Measurements from ENCODE around the gene UMPS.
A peak's percentile ranks its signal among the peaks of the same experiment; 100 is the strongest.
"Not testable (repeated sequence)": the region's sequence is repeated elsewhere in the genome, so short reads cannot be mapped to it uniquely, and the experiment has no call there.

Gene UMPS

GRCh38 chr3:124781476-124782376 lies 51.5 kb downstream of the UMPS start:
- DNase-seq, result no peak

DNA sequence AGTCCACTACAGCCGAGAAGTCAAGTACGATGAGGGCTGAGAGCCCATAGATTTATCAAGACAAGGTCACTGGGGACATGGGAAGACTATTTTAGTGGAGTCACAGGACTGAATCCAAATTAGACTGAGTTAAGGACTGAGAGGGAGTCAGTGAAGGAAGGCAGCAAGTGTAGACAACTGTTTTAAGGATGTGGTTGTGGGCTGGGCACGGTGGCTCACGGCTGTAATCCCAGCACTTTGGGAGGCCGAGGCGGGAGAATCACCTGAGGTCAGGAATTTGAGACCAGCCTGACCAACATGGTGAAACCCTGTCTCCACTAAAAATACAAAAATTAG lies 52.1 kb downstream of the UMPS start:
- DNase-seq, result not testable (repeated sequence)

DNA sequence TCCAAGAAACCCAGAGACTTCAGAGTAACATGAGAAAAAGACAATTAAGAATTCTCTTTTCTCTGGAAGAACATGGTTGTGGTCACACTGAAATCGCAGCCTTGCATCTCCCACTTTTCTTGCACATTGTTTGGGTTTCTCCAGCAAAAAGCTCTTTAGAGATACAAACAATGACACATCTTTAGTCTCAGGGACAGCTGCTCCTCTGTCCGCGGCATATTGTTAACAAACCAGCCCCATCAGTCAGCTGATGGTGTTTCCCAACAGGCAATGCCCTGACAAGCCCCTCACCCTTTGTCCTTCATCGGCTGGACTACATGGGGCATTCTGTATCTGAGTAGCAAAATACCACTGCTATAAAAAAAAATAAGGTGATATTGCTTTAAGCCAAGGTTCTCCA lies 53.4 kb downstream of the UMPS start:
- DNase-seq, result no peak

DNA sequence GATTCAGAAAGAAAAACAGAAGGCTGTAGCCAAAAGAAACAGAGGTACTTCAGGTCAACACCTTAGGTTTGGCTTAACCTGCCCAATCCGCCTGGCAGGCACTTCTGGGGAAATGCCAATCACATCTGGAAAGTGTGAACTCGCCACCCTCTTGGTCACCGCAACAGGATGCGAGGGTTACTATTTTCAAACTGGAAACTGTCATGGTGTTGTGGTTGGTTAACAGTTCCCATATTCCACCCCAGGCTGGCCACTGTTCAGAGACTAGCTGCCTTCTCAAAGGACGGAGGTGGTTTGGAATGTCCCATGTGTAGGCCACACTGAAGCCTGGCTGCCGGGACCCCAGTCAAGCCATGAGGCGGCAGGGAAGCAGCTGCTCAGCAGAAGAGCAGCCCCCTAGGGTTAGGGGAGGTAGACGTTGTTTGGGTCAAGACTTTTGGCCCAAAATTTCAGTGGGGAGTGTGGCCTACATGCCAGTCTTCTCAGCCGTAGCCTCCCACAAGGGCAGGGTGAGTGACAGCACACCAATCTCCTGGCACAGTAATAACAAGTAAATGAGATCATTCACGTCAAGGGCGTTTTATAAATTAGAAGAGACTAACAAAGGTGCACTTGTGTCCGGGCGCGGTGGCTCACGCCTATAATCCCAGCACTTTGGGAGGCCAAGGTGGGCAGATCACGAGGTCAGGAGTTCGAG lies 54.6 kb downstream of the UMPS start:
- no peak for DNase-seq

- DNase-seq, result no peak
Measured at GRCh38 chr3:124785973-124786372, 55.7 kb downstream of the UMPS start.

DNA sequence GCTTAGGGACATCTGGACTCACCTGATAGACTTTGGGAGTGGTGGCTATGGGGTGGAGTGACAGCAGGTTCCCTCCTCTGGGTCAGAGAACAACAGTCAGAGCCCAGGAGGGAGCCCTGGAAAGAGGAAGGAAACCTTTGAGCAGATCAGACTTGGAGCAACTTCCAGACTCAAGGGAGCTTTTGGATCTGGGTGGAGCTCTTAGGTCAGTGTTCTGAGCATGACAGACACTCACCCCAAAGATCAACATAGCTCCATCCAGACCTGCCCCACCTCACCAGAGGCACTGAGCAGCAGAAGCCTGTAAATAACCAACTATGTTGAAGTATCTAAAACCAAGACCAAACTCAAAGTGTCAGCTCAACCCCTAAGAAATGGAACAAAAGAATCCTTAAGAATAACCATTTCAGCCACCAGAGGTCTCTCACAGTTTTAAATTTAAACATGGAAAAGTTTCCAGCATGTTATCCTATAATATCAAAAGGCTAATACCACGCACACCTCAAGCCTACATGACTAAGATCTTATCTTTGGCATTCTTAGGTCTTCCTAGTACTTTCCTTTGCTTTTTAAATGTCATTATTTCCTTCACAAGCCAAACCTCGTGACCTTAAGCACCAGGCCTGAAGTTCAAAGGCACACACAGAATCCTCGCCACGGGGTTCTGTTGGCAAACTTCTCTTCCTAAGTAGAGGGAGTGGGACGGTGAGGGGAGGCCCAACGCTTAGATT lies 56.4 kb downstream of the UMPS start:
- DNase-seq, result no peak

- DNase-seq, result no peak
Measured at GRCh38 chr3:124787476-124788195, 57.4 kb downstream of the UMPS start.

DNA sequence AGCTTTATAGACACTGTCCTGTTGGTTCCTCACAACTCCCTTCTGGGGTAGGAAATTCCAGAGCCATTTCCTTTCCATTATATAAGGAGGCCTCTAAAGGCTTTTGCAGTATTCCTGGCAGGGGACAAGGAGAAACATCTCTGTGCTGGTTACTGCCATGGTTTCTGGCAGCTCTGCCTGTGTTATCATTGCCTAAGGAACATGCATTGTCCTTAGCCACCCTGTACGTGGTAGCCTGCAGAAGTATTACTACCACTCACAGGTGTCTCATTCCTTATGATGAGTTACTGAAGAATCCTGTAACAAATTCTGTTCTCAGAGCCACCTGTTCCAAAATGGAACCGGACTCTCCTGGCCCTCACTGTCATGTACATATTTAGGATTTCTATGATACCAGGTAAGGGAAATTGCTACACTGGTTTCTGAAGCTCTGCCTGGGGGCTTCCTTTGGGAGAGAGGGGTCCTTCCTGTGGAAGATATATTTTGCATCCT lies 58.0 kb downstream of the UMPS start:
- DNase-seq, result no peak

GRCh38 chr3:124789103-124789502 lies 58.9 kb downstream of the UMPS start:
- DNase-seq, result not testable (repeated sequence)

GRCh38 chr3:124791142-124791541 lies 60.9 kb downstream of the UMPS start:
- DNase-seq, result no peak

DNA sequence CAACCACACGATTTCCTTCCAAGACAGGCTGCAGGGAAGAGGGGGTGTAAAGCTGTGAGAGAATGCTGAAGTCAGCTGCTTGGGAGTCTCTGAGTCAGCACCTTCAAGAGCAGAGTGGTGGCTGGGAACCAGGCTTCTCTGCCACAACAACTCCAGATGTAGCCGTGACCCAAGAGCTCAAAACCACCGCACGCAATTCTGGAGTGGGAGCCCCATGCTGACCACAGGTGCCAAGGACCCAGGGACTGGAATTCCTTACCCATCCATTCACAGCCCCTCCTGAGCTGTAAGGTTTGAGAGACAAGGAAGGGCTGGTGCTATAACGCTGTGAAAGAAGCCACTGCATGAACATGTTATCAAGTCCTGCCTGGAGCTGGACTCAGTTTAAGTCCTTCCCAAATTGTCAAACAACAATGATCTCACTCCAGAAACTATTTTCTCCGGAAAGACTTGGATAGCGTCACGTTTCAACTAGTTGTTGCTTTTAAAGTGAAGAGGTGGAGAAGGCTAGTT lies 61.4 kb downstream of the UMPS start:
- DNase-seq, result no peak

DNA sequence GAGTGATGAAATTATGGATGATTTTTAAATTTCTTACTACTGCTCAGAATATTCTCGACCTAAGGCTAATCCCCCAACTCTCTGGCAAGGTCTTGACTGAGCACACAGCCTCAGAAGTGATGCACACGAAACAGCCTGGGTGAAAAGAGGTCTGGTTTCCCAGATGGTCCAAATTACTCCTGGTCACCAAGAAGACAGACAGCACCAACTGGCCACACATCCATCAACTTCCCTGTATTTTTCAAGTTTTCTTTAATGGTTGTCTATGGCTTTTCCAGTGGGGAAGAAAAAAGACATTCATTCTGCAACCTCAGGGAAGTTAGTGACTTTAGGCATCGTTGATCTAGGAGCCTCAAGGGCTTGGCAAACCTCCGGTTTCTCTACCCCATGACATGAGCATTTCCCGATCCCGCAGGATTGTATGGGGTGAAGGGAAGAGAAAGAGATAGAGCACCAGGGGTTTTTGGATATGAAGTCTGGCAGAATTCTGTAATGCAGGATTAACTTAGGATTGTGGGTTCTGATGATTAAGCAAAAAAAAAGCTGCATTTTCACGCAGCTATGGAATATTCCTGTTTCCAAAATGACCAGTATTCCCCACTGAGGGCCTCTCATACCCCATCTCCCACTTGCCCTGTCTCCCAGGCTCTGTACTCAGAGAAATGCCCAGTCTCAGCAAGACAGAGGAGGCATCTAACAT lies 62.2 kb downstream of the UMPS start:
- DNase-seq, result no peak

DNA sequence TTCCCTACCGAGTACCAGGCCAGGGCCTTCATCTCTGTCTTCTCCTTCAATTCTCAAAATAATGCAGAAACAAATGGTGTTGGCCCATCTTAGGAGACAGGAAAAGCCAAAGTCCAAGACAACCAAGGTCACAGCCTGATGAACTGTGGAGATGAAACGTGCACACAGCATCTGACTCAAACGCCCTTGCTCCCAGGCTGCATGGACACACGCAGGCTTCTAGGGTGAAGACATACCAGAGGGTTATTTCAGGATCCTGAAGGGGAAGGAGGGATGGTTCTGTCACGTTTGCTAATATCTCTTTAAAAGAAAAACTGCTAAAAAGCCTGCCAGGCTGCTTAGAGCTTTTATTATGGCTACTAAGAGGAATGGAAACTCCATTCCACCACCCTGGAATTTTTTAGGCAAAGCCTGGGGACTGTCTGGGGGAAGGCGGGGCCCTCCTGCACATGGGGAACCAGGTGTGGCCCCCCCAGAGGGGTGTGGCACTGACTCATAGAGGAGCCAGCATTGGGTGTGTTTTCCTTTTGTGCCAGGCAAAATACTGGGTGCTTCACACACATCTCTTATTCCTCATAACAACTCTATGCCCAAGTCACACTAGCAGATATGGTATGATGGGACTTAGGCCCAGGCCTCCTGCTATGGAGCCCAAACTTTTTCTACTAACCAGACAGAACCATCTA lies 62.9 kb downstream of the UMPS start:
- no peak for DNase-seq

GRCh38 chr3:124796477-124796876 lies 66.2 kb downstream of the UMPS start:
- DNase-seq, result no peak

GRCh38 chr3:124797426-124797945 lies 67.2 kb downstream of the UMPS start:
- DNase-seq, result peak; percentile 42
